K562 (cell line): ENCODE results near the gene PHOSPHO1. TPM values are rescaled to one million over a fixed set of nuclear protein-coding genes. Genes with fewer than 3 reads are reported as not detected.

Experiments used
- BMI1 ChIP-seq: fragments of 150-350 bp; IDR thresholded peaks from 2 replicates; pipeline ENCODE4 v1.6.1; 2014; ENCODE audit warnings: low read length
- CREB1 ChIP-seq, 2 experiments: sonication (generic) in 1 of 2; formaldehyde crosslinking in 1 of 2; IDR thresholded peaks; 2 replicates each; pipeline versions ENCODE4 v1.6.1 to v1.8.0; 2012 to 2022; ENCODE audit warnings: inconsistent platforms in 1 of 2, mild to moderate bottlenecking in 1 of 2, missing genetic modification reagents in 1 of 2, moderate library complexity in 1 of 2
- EP300 ChIP-seq: IDR thresholded peaks from 2 replicates; pipeline ENCODE4 v1.6.1; 2012; ENCODE audit warnings: low read length, improper control_type of control experiment
- HES1 ChIP-seq: fragments of 450-650 bp; IDR thresholded peaks from 2 replicates; pipeline ENCODE4 v1.6.1; 2016; ENCODE audit warnings: low read depth, mild to moderate bottlenecking, moderate library complexity
- ILF3 ChIP-seq: fragments of 450-650 bp; IDR thresholded peaks from 2 replicates; pipeline ENCODE4 v1.6.1; 2018; ENCODE audit warnings: antibody characterized with exemption, mild to moderate bottlenecking, moderate library complexity, borderline replicate concordance
- KLF13 ChIP-seq: fragments of 450-650 bp; IDR thresholded peaks from 2 replicates; pipeline ENCODE4 v1.6.1; 2016; ENCODE audit warnings: missing genetic modification characterization, low read depth, mild to moderate bottlenecking, missing compliant biosample characterization, moderate library complexity, borderline replicate concordance
- MXI1 ChIP-seq: IDR thresholded peaks from 2 replicates; pipeline ENCODE4 v1.6.1; 2011; ENCODE audit warnings: low read depth, mild to moderate bottlenecking, improper control_type of control experiment, low read length
- NFE2 ChIP-seq: IDR thresholded peaks from 2 replicates; pipeline ENCODE4 v1.6.1; 2014; ENCODE audit warnings: antibody characterized with exemption, low read depth
- NR2C1 ChIP-seq, 2 experiments: fragments of 450-650 bp; IDR thresholded peaks; 2 replicates each; pipeline ENCODE4 v1.6.1; 2017; ENCODE audit warnings: mild to moderate bottlenecking in 2 of 2, antibody characterized with exemption in 1 of 2, inconsistent platforms in 1 of 2, missing compliant biosample characterization in 1 of 2, missing genetic modification characterization in 1 of 2
- RBM17 ChIP-seq: fragments of 200-400 bp; formaldehyde crosslinking; IDR thresholded peaks from 2 replicates; pipeline ENCODE4 v1.6.1; 2017; ENCODE audit warnings: low read depth, mild to moderate bottlenecking, low read length, borderline replicate concordance
- SAFB ChIP-seq: fragments of 200-400 bp; formaldehyde crosslinking; IDR thresholded peaks from 2 replicates; pipeline ENCODE4 v1.6.1; 2017; ENCODE audit warnings: low read depth, low read length, borderline replicate concordance
- TCF15 ChIP-seq: fragments of 250-450 bp; sonication (Bioruptor Pico); IDR thresholded peaks from 2 replicates; pipeline ENCODE4 v1.8.0; 2022; ENCODE audit warnings: moderate library complexity, mild to moderate bottlenecking, inconsistent platforms
- ZNF12 ChIP-seq: sonication (generic); formaldehyde crosslinking; IDR thresholded peaks from 2 replicates; pipeline ENCODE4 v1.4.0; 2020; ENCODE audit warnings: mild to moderate bottlenecking, missing genetic modification reagents
- polyA plus RNA-seq, 8 experiments: library from polyadenylated mRNA; depleted of rRNA in 4 of 8; stranded (reverse) in 5 of 8; unstranded in 3 of 8; fragments of >200 nt; fragmentation: Nextera tagmentation in 2 of 8; fragmentation: Illumina TruSeq in 1 of 8; extraction: Ambion mirVana in 2 of 8; extraction: Trizol in 1 of 8; gene quantifications; 2 replicates each; pipeline versions ENCODE4 v1.2.1 to v1.2.3, GENCODE V29; 2011 to 2014; ENCODE audit warnings: inconsistent platforms in 1 of 8, missing spikeins in 1 of 8
- total RNA-seq, 7 experiments: library from RNA; depleted of rRNA in 6 of 7; stranded (reverse); fragments of >200 nt in 6 of 7; fragmentation: Illumina TruSeq in 2 of 7; extraction: Trizol in 2 of 7; gene quantifications; 2 replicates each; pipeline versions ENCODE4 v1.2.1 to v1.2.3, GENCODE V29; 2011 to 2021; ENCODE audit warnings: low replicate concordance in 1 of 7
- TF ChIP-seq, protein P1 (sequence below), 2 experiments: fragments of 450-650 bp; IDR thresholded peaks; 2 replicates each; pipeline ENCODE4 v1.6.1; 2016; ENCODE audit warnings: mild to moderate bottlenecking in 2 of 2, borderline replicate concordance in 1 of 2, low read depth in 1 of 2, moderate library complexity in 1 of 2
- TF ChIP-seq, protein P2 (sequence below): fragments of 450-650 bp; formaldehyde crosslinking; IDR thresholded peaks from 2 replicates; pipeline ENCODE4 v1.4.0; 2020; ENCODE audit warnings: mild to moderate bottlenecking

PHOSPHO1 gene
- total and polyA plus RNA-seq, 9 of the 15 experiments (the other 6 are each of a cell fraction or from before 2014, with no cell fraction given): 0.06 to 0.07 TPM; not detected in 7

GRCh38 chr17:49191409-49191916 is 39.1 kb downstream of the PHOSPHO1 start (continued):
- TF ChIP-seq, protein P1, sequence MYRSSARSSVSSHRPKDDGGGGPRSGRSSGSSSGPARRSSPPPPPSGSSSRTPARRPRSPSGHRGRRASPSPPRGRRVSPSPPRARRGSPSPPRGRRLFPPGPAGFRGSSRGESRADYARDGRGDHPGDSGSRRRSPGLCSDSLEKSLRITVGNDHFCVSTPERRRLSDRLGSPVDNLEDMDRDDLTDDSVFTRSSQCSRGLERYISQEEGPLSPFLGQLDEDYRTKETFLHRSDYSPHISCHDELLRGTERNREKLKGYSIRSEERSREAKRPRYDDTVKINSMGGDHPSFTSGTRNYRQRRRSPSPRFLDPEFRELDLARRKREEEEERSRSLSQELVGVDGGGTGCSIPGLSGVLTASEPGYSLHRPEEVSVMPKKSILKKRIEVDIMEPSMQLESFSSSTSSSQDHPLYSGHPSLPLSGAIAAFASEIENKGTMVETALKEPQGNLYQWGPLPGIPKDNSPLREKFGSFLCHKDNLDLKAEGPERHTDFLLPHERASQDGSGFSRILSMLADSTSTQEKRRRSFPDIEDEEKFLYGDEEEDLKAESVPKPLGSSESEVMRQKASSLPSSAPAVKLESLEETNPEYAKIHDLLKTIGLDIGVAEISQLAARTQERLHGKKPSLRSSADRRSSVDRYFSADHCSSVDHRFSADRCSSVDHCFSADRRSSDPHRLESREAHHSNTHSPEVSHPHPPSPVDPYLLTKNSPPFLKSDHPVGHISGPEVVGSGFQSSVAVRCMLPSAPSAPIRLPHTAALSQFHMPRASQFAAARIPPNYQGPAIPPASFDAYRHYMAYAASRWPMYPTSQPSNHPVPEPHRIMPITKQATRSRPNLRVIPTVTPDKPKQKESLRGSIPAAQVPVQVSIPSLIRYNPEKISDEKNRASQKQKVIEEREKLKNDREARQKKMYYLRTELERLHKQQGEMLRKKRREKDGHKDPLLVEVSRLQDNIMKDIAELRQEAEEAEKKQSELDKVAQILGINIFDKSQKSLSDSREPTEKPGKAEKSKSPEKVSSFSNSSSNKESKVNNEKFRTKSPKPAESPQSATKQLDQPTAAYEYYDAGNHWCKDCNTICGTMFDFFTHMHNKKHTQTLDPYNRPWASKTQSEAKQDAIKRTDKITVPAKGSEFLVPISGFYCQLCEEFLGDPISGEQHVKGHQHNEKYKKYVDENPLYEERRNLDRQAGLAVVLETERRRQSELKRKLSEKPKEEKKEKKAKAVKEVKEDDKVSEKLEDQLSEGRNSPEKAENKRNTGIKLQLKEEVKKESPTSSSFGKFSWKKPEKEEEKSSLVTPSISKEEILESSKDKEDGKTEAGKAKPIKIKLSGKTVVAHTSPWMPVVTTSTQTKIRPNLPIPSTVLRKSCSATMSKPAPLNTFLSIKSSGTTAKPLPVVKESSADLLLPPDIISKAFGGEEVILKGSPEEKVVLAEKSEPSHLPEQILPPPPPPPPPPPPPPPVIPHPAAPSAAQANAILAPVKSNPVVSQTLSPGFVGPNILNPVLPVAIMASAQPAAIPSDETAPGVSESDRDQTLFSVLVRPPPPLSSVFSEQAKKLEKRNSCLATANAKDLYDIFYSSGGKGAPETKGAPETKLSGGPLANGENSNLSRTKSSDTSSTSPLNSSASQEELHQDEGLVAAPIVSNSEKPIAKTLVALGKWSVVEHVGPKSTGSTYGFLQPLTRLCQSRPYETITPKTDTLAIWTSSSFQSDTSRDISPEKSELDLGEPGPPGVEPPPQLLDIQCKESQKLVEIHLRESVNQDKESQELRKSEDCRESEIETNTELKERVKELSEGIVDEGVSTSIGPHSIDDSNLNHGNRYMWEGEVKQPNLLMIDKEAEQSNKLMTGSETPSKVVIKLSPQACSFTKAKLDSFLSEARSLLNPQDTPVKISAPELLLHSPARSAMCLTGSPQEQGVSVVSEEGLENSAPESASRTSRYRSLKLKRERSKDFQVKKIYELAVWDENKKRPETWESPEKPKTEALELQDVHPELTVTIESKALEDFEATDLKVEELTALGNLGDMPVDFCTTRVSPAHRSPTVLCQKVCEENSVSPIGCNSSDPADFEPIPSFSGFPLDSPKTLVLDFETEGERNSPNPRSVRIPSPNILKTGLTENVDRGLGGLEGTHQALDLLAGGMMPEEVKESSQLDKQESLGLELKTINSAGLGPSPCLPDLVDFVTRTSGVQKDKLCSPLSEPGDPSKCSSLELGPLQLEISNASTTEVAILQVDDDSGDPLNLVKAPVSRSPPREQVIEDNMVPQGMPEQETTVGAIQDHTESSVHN (IDR thresholded peaks at IDR 0.05; ENCODE audit: borderline replicate concordance in 1 of 2, low read depth in 1 of 2): no peak
- no peak for TF ChIP-seq RBM17
- TF ChIP-seq, protein P2, sequence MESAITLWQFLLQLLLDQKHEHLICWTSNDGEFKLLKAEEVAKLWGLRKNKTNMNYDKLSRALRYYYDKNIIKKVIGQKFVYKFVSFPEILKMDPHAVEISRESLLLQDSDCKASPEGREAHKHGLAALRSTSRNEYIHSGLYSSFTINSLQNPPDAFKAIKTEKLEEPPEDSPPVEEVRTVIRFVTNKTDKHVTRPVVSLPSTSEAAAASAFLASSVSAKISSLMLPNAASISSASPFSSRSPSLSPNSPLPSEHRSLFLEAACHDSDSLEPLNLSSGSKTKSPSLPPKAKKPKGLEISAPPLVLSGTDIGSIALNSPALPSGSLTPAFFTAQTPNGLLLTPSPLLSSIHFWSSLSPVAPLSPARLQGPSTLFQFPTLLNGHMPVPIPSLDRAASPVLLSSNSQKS: no peak
- TF ChIP-seq KLF13: no peak
- TF ChIP-seq SAFB: no peak
- TF ChIP-seq CREB1 (IDR thresholded peaks at IDR 0.05): no peak
- TF ChIP-seq CREB1 (CRISPR knock-in tag; IDR thresholded peaks at IDR 0.05): no peak
- TF ChIP-seq TCF15 (CRISPR knock-in tag): no peak
- TF ChIP-seq BMI1: no peak
- TF ChIP-seq HES1: no peak
- 0 out of 2 replicates have a peak, but pooled peaks have one; percentile 19 for TF ChIP-seq NR2C1 (IDR thresholded peaks at IDR 0.05)
- peak; percentile 5; the same call in 1 of the 2 replicates for TF ChIP-seq NR2C1 (tag; IDR thresholded peaks at IDR 0.05)
- no peak for TF ChIP-seq ILF3
- TF ChIP-seq ZNF12 (CRISPR knock-in tag): no peak
- peak; percentile 52; the same call in 1 of the 2 replicates for TF ChIP-seq MXI1
- TF ChIP-seq EP300: no peak
- TF ChIP-seq NFE2: peak; percentile 78
